Psoas muscle (tissue), 8 donors: ENCODE results near the gene ARHGAP19. TPM values are rescaled to one million over a fixed set of nuclear protein-coding genes. Genes with fewer than 3 reads are reported as not detected.
A peak's percentile ranks its signal among the peaks of the same experiment; 100 is the strongest.

Experiments used
- ATAC-seq, 4 donors: fragments of 200-7000 bp; cut with Tn5 transposase; one replicate each; pipeline ENCODE4 v1.9.1; 2020; ENCODE audit warnings: moderate library complexity in 3 of 4, mild to moderate bottlenecking in 2 of 4
- DNase-seq, 2 donors: peaks; one replicate each; pipeline ENCODE4 v3.0.0-alpha.2; 2020
- H3K27ac ChIP-seq: fragments of 200-600 bp; one replicate; pipeline ENCODE4 v1.8.0; 2022
- H3K27me3 ChIP-seq, 3 donors: fragments of 200-600 bp in 1 of 3; one replicate each; pipeline versions ENCODE4 v1.6.1 to v1.8.0; 2013 to 2022; ENCODE audit warnings: low read length in 2 of 3, mild to moderate bottlenecking in 2 of 3, moderate library complexity in 1 of 3; ENCODE audit not compliant: insufficient read depth in 3 of 3
- H3K36me3 ChIP-seq, 2 donors: fragments of 200-600 bp in 1 of 2; one replicate each; pipeline versions ENCODE4 v1.6.1 to v1.8.0; 2013 to 2022; ENCODE audit warnings: low read depth in 1 of 2, mild to moderate bottlenecking in 1 of 2, moderate library complexity in 1 of 2; ENCODE audit not compliant: insufficient read depth in 1 of 2
- H3K4me1 ChIP-seq: fragments of 200-600 bp; one replicate; pipeline ENCODE4 v1.8.0; 2022
- H3K4me3 ChIP-seq: fragments of 200-600 bp; one replicate; pipeline ENCODE4 v1.8.0; 2022; ENCODE audit warnings: mild to moderate bottlenecking
- H3K9me3 ChIP-seq: fragments of 200-600 bp; one replicate; pipeline ENCODE4 v1.8.0; 2022
- CTCF ChIP-seq: fragments of 200-600 bp; IDR thresholded peaks from one replicate; pipeline ENCODE4 v1.8.0; 2022; ENCODE audit warnings: antibody characterized with exemption
- WGBS, 3 donors: extraction: QIAGEN DNeasy Blood & Tissue Kit; methylation state at CpG; one replicate each; pipeline versions ENCODE4 v1.1.6 to v1.1.7; 2013; 5-methylcytosine and 5-hydroxymethylcytosine counted together
- intact Hi-C, 2 donors: fragments of 100-400 bp; cut with DNase I; formaldehyde crosslinking; loops; one replicate each; pipeline versions ENCODE4 v1.11.0 to v1.14.2; 2022
- polyA plus RNA-seq, 3 donors: library from polyadenylated mRNA; stranded (reverse); fragments of 200-250 nt; gene quantifications; one replicate each; pipeline ENCODE4 v1.2.3, GENCODE V29; 2013
- total RNA-seq, 4 donors: library from RNA; stranded (reverse); fragmentation: NEBNext Ultra II Directional in 2 of 4; extraction: Animal tissue kit (Norgen Biotek cat#: 25700) in 2 of 4; gene quantifications; one replicate each; pipeline versions ENCODE4 v1.2.1 to v1.2.4, GENCODE V29; 2021 to 2023
- donor health status: healthy with polysubstance abuse.
- donor health status: DM: no; HTN: no; CAD: no; lungs with moderate emphysema.
- donor health status: Bipolar disorder and iron deficiency.
- donor health status: healthy.
- donor health status: DM: yes; HTN: yes; CAD: no.
- donor health status: DM: no; HTN: no; CAD: no.
- donor health status: DM: no; HTN: no; CAD: no.
- donor health status: DM: yes; HTN: yes; CAD: no.

ARHGAP19 gene
- total and polyA plus RNA-seq, 7 donors = 0.77 to 3.9 (median 1.8) TPM

GRCh38 chr10:97323501-97323900 lies 31.1 kb upstream of the ARHGAP19 start:
- H3K4me1 ChIP-seq = peaks cover 9% of the 10 kb centered on the region
- no peak overlapping the region for H3K27ac ChIP-seq
- no peaks in the 10 kb centered on the region for H3K36me3 ChIP-seq
- intact Hi-C loops = no loop called here
- no peaks in the 10 kb centered on the region for H3K9me3 ChIP-seq
- WGBS, 3 donors = 86 to 87% (median 86%) methylated on average over 4 of the region's 4 CpGs
- no peaks in the 10 kb centered on the region for H3K27me3 ChIP-seq
- DNase-seq (no peak), ATAC-seq (no peak)
- H3K4me3 ChIP-seq = no peak overlapping the region
- TF ChIP-seq CTCF = no peak

- intact Hi-C loops = no loop called here
- H3K27me3 ChIP-seq = no peaks in the 10 kb centered on the region
- H3K27ac ChIP-seq = no peak overlapping the region
- ATAC-seq (no peak), DNase-seq (no peak)
- no peak for TF ChIP-seq CTCF
- 45 to 77% (median 46%) methylated on average over 3 of the region's 3 CpGs for WGBS, 3 donors
- no peaks in the 10 kb centered on the region for H3K36me3 ChIP-seq
- H3K4me1 ChIP-seq = peaks cover 9% of the 10 kb centered on the region
- H3K9me3 ChIP-seq = no peaks in the 10 kb centered on the region
- peak overlapping the region; percentile 91 for H3K4me3 ChIP-seq
These were observed 29.4 kb upstream of the ARHGAP19 start for GRCh38 chr10:97321804-97322190.

GRCh38 chr10:97321032-97321803 lies 28.8 kb upstream of the ARHGAP19 start:
- DNase-seq = peak; percentile 55 to 70
- TF ChIP-seq CTCF = no peak
- ATAC-seq = peak in 1 of 4 donors; percentile 31
- intact Hi-C loops = no loop called here
- Histone ChIP-seq H3K4me1 (peaks cover 9% of the 10 kb centered on the region), H3K27me3 (no peaks in the 10 kb centered on the region), H3K27ac (peak overlapping the region; percentile 96), H3K9me3 (no peaks in the 10 kb centered on the region), H3K4me3 (peak overlapping the region; percentile 91), H3K36me3 (no peaks in the 10 kb centered on the region)
- WGBS, 3 donors = 12 to 32% (median 13%) methylated on average over 33 to 38 of the region's 38 CpGs

- intact Hi-C loops = no loop called here
- 7 to 18% (median 13%) methylated on average over 24 of the region's 24 CpGs for WGBS, 3 donors
- ATAC-seq = peak in 1 of 4 donors; percentile 35
- TF ChIP-seq CTCF = no peak
- Histone ChIP-seq H3K27me3 (no peaks in the 10 kb centered on the region), H3K4me1 (peaks cover 9% of the 10 kb centered on the region), H3K9me3 (no peaks in the 10 kb centered on the region), H3K27ac (peak overlapping the region; percentile 96), H3K36me3 (no peaks in the 10 kb centered on the region), H3K4me3 (peak overlapping the region; percentile 91)
- DNase-seq = peak in 1 of 2 donors; percentile 54
These were observed 28.1 kb upstream of the ARHGAP19 start for GRCh38 chr10:97320480-97321031.
